TTC549 (cell line): ENCODE measurements around the gene SLC18B1.
"Not testable (repeated sequence)": the region's sequence is repeated elsewhere in the genome, so short reads cannot be mapped to it uniquely, and the experiment has no call there.

ENCODE experiments used
- FAIRE-seq: peaks from 2 replicates; lab custom pipeline; 2012; peaks lifted over from hg19 to GRCh38; lab: Jason Lieb, UNC

The SLC18B1 gene

DNA sequence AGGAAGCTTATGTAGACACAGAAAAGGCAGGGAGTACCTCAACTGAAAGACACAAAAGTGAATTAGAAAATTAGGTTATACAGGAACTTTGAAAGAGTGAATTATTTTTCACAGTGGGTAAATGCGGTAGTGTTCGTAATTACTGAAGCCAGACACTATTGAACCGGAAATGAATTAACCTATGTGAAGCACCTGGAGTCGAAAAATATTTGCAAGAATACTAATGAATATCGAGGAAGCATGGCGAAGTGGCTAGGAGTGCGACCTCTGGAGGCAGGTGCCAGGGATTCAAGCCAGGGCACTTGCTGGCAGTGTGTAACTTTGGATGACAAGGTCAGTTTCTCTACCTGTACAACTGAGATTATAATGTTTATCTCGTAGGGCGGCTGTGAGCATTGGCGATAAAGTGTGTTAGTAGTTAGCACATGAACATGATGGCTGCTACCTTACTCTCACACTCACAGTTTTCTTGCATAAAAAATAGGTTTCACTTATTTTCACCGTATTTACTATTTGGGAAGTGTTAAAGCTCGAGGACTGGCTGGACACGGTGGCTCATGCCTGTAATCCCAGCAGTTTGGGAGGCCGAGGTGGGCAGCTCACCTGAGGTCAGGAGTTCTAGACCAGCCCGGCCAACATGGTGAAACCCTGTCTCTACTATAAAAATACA, 567 bp upstream of the SLC18B1 start:
- no peak for FAIRE-seq

DNA sequence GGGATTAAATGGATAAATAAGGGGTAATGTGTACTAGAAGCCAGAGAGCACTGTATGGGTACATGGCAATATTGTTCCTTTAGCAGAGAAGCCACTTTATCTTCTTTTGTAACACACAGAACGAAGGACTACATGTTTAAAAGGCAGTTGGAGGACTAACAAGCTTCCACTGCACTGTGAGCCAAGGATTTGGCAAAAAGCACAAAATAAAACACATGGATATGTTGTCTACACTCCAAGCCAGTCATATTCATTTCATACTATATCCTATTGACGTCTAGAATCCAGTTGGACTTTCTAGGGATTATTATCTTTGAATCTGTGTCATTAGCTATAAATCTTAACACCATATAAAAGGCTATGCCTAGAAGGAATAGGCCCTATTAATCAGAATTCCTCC, 3.0 kb downstream of the SLC18B1 start:
- FAIRE-seq: no peak

DNA sequence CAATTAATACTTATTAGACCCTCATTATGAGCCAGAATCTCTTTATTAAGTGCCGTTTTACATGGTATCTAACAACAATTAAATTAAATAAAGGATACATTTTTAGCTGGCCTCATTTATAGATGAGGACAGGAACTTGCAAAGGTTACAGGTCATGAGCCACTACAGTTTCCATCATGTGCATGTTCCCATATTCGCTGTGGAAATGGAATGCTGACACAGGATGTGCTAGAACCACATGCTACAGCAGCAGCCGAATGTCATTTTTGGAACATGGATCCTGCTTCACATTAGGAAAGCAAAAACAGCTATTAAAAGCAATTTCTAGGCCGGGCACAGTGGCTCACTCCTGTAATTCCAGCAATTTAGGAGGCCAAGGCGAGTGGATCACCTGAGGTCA, 5.9 kb downstream of the SLC18B1 start:
- no peak for FAIRE-seq

DNA sequence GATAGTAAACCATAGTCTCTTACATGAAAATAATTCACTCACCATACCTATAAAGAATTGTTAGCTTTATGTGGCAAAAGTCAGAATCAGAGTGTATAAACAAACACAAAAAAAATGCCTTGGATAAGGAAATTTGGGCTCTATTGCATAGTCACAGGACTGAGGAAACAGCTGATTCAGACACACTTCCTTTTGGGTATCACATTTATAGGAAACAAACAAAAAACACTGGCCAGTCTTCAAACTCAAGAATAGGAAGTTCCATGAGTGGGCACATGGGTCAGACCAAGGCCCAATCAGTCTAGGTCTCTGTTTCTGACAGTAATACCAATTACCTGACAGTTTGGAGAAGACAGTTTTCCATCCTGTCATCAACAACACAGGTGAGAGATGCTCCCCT, 8.0 kb downstream of the SLC18B1 start:
- no peak for FAIRE-seq

DNA sequence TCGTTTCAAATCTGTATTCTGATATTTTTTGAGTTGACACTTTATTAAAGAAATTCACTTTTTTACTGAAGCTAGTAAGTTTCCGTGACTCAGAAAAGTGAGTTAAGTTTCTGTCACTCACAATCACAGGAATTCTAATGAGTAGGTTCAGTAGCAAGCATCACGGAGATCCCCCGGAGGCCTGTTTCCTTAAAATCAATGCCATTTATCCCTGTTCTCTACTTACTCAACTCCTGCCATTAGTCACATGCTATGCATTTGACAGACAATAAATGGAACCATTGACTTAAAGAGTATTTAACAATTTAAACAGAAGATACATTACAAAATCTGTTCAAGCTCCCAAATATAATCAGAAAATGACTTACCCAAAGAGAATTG, 9.1 kb downstream of the SLC18B1 start:
- FAIRE-seq: no peak

DNA sequence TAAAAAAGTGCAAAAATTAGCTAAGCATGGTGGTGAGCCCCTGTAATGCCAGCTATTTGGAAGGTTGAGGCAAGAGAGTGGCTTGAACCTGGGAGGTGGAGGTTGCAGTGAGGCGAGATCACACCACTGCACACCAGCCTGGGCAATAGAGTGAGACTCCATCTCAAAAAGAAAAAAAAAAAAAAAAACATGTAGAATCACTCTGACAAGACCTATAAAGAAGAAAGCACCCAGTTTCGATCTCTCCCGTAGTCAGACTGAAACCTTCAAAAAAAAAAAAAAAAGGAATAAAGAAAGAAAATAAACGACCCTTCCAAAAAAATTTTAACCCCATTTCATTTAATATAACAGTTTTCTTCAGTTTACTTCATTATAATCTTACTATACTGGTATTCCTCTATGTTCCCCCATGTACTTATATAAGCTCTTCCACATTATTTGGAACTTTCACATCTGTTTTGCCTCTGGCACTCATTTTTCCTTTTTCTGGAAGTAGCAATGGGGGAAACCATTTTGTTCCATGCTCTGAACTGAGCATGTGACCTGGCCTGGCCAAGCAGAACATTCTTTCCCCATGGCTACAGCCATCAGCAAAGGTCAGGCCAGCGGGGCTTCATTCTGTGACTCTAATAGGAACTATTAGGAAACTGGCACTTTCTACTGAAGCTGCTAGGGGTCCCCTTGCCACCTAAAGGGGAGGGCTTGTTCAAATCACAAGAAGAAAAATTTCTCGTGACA, 9.6 kb downstream of the SLC18B1 start:
- FAIRE-seq: no peak

DNA sequence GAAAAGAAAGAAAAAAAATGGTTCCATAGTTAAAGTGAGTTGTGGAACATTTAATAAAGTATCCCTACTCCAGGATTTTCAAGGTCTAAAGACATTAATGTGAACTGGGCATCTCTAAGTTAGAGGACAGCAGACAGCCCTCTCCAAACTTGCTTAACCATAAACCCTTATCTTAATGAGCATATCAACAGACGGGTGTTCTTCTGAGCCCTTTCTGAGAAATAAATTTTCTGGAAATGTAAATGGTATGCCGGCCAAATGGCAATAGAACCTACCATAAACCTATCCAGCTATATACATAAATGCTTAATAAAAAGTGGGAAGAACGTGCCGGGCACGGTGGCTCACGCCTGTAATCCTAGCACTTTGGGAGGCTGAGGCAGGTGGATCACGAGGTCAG, 12.5 kb downstream of the SLC18B1 start:
- FAIRE-seq: no peak

DNA sequence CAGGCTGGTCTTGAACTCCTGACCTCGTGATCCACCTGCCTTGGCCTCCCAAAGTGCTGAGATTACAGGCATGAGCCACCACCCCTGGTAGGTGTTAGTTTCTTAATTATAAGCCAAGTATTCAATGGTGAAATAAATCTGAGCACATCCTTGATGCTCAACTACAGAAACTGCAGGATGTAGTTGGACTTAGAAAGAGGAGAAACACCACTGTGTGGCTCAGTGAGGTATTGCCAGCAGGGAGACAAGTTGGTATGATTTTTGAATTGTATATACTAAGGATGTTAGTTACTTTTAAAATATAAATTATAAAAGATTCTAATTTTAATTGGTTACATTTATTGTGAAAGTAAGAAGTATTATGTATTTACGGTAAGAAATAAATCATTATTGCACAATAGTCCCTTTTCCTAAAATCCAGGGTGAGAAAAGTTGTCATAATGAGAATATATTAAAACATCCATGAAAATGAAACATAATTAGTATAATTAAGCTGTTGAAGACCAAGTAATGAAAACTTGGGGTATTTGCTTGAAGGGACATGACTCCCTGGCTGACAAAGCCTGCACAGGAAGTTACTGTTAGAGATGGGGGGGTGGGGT, 17.6 kb downstream of the SLC18B1 start:
- peak; percentile 43 for FAIRE-seq

DNA sequence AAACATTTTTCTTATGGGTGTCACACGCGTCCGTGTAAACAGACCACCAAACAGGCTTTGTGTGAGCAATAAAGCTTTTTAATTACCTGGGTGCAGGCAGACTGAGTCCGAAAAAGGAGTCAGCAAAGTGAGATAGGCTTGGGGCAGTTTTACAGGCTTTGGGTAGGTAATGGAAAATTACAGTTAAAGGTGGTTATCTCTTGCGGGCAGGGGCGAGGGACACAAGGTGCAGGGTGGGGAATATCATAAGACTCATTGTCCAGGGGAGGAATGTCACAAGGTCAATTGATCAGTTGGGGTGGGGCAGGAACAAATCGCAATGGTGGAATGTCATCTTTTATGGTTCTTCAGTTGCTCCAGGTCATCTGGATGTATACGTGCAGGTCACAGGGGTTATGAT, 20.6 kb downstream of the SLC18B1 start:
- FAIRE-seq: not testable (repeated sequence)

DNA sequence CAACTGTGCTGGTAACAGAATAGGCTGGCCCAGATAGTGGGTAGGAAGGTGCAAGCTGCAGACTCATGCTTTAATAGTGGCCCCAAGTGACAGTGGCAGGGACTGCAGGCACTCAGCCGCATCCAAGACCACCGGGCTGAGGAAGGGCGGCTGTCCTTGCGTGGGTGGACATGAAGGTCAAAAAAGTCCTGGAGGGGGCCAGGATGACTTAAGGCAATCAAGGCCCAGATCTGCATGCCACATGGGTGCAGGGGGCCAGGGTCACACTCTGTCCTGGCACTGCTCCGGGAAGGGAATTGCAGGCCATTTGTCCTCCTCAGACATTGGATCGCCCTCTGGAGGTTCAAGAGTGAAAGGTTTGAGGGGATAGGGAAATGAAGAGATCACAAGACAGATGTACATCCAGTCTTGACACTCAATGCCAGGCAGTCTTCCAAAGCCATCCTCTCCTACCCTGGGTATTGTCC, 30.4 kb downstream of the SLC18B1 start:
- FAIRE-seq: no peak

DNA sequence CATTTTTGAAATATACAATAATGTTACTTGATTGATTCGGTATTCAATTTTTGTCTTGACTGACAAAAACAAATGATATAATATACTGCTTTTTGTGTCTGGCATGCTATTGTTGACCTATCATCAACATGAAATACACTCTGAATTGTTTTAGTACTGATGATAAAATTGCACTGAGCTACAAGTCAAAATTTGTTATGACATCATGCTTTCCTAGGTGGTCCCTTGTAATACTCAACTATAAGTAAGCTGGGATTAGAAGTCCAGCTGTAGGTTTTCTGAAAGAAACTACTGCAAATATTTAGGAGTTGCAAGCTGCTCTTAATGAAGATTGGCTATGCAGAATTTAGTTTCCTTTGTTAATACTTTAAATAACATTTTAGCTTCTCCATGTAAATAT, 32.9 kb downstream of the SLC18B1 start:
- FAIRE-seq: no peak

DNA sequence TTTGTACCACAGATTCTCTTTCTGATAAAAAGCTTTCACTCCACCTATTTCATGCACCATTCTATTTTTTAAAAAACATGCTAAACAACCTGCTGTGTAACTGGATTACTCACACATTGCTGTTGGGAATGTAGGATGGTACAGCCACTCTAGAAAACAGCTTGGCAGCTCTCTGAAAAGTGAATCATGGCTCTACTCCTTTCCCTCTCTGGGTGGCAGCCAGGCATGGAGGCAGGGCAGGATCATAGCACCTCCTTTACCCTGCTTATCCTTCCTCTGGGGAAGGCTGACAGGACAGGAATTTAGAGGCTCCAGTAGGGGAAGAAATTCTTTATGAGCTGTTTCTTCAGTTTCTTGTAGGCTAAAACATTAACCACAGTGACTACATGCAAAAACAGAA, 34.1 kb downstream of the SLC18B1 start:
- no peak for FAIRE-seq

DNA sequence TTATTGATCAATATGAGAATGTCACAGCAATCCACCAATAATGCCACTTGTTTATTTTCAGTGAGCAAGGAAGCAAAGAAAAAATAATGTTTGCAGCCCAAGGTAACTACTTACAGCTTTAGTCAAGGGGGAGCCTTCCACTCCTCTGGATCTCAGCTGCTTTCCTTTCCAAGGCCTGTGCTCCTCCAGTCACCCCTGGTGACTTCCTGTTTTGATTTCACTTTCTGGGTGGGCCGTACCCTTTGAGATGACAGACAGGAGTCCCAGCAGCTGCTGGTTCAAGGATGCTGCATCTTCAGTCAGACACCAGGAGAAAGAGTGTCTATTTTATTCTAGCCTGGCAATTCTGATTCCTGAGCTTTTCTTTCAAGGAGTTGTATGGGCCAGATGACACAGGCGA, 35.2 kb downstream of the SLC18B1 start:
- FAIRE-seq: no peak

DNA sequence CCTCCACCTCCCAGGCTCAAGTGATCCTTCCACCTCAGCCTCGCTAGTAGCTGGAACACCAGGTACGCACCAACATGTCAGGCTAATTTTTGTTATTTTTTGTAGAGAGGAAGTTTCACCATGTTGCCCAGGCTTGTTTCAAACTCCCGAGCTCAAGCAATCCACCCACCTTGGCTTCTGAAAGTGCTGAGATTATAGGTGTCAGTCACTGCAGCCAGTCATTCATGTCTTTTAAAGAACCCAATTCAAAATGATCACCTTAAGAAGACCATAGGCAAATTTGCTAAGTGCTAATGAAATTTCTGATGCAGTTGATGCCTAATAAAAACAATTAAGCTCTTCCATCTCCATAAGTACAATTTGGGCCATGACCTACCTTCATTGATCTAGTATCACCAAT, 38.2 kb downstream of the SLC18B1 start:
- FAIRE-seq: no peak

DNA sequence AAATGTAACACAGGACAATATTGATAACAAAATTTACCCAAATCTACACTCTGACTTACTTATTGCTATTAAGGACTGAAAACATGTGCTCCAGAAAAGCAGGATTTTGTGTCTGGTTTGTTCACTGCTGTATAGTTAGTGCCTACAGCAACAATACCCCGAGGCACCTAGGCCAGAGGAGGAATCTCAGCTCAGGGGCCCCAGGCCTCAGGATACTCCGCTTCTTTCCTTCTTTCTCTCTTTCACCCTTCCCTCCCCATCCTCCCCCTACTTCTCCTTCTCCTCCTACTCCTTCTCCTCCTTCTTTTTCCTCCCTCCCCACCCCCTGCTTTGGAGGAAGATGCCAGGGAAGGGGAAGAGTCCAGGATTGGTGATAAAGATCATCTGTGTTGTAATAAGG, 39.7 kb downstream of the SLC18B1 start:
- no peak for FAIRE-seq

DNA sequence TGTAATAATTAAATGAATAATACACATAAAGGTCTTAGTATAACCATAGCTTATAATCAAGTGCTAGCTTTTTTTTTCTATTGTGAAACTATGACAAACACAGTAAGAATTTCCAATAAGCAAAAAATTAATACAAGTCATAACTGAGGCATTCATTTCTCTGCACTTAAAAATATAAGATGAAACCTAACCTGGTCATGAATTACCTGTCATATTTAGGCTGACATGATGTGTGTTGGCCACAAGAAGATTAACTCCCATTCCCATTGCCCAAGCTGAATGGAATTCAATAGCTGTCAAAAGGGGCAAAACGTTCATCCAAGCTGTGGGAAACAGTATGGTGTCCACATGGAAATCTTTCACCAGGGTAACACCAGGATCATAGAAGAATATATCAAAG, 46.2 kb downstream of the SLC18B1 start:
- no peak for FAIRE-seq

DNA sequence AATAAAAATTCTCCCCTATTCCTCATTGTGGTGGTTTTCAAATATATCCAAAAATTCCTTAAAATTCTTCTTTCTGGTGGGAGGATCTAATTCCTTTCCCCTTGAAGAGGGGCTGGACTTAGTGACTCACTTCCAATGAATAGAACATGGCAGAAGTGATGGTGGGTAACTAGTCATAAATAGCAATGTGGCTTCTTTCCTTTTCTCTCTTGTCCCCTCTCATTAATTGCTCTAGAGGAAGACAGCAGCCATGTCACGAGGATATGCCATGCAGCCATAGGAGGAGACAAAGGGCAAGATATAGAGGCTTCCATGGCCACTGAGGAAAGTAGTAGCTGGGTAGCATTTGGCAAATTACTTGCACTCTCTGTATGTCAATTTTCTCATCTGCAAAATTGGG, 46.6 kb downstream of the SLC18B1 start:
- FAIRE-seq: no peak

DNA sequence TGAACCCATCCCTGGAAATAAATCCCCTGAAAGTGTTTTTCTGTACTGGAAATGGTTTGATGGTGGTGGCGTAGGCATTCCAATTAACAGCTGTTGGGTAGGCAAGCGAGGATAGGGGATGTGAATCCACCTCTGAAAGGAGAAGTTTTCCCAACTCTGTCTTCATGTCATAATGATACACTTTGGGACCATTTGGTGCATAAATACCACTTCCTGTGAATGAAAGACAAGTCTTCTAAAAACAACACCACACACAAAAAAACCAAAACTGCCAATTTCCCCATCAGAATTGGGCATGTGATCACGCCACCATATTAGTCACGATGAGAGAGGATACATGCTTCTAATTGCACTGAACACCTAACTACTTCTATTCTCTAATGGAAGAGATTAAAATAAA, 47.1 kb downstream of the SLC18B1 start:
- no peak for FAIRE-seq

DNA sequence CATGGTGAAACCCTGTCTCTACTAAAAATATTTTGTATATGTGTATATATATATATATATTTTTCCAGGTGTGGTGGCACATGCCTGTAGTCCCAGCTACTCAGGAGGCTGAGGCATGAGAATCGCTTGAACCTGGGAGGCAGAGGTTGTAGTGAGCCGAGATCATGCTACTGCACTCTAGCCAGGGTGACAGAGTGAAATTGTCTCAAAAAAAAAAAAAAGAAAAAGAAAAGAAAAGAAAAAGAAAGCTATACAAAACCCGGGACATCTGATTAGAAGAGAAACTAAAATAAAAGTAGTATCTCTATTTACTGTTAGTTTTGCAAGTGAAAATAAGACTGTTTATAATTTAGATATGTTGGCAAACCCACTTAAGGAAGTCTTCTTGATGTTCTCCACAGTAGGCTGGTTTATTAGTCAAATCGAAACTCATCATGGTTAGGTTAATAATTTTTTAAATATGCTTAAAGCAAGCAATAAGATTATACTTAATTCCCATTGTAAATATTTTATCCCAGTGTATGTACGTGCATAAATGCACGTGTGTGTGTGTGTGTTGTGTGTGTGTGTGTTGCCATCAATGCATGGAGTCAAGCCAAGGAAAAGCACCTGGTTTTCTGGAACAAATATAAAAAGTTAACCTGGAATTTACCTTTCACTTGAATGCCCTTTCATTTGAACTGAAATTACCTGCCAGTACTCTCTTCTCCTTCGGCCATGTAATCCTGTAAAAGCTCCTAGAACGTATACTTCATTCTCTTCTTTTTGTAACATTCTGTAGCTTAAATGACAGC, 47.8 kb downstream of the SLC18B1 start:
- no peak for FAIRE-seq

DNA sequence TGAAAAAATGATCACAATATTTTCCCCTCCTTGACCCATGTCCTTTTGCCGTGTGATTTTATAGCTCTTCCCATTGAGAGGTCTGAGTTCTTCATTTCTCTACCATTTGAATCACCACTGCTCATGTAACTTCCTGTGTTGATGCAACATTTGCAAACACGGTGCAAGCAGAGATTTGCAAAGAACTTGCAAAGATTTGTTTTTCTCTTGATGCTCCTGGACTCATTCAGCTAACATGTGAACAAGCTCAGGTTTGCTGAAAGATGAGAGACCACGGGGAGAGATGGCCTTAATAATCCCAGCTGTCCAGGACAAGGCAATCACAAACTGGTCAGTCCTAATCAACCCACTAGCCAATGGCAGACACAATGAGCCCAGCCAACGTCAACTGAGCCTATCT, 49.3 kb downstream of the SLC18B1 start:
- no peak for FAIRE-seq

DNA sequence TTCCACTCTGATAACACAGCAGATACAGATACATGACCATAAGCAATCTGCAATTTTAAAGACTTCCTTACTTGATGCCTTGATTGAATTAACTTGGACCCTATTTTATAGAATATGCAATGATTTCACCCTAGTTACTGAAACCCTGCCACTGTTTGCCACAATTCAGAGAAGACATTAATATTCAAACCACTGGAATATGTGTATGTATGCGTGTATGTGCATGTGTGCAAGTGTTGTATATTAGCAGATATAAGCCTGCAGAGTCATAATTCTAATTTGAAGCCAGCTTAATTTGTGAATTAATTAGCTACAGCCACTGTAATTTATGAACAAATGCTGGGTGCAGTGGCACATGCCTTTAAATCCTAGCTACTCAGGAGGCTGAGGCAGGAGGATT, 50.0 kb downstream of the SLC18B1 start:
- no peak for FAIRE-seq

DNA sequence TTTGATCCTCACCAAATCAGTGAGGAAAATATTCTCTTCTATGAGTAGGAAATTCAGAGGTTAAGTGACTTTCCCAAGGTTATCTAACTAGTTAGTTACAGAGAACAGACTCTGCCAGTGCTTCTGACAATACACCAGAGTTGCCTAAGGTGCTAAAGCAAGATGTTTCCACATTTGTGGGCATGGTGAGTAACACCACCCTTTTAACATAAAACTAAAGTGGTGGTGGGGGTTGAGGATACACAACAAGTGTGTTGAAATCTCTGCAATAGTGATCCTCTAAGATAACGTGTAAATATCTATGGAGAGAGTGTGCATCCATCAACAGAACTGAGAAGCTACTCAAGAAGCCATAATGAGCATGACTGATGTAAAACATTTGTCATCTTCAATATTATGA, 52.4 kb downstream of the SLC18B1 start:
- no peak for FAIRE-seq

DNA sequence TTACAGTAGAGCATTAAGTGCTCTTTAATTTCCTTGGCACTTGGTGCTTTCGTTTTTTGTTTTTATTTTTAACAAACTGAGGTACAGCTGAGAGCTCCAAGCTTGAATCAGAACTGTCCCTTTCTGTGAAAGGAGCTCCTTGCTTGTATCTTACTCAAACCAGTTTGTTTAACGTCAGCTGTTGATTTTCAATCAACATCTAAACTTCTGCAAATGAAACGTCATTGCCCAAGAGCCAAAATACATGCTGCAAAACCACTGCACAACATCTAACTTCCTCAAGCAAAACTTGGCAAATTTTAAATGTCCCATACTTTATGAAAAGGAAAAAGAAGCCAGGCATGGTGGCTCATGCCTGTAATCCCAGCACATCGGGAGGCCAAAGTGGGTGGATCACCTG, 55.9 kb downstream of the SLC18B1 start:
- FAIRE-seq: no peak
